Measurements from ENCODE around the gene CCDC107.

Gene CCDC107

DNA sequence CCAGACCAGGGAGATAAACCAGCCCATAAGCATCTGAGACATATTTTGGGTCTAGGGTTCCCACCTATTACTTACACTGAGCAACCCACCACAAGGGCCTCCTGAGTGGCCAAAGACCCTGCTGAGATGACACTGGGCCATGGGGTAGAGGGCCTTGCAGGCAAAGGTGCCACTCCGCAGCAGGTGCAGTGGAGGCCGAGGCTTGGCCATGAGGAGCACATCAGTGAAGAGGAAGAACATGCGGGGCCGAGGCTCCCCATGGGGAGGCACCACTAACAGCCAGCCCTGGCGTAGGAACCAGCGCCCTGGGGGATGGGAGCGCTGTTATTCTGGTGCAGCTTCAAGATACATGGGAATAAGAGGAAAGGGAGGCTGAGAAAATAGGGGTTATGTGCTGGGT lies 4.3 kb downstream of the CCDC107 start:
- DNase-seq, result no peak

DNA sequence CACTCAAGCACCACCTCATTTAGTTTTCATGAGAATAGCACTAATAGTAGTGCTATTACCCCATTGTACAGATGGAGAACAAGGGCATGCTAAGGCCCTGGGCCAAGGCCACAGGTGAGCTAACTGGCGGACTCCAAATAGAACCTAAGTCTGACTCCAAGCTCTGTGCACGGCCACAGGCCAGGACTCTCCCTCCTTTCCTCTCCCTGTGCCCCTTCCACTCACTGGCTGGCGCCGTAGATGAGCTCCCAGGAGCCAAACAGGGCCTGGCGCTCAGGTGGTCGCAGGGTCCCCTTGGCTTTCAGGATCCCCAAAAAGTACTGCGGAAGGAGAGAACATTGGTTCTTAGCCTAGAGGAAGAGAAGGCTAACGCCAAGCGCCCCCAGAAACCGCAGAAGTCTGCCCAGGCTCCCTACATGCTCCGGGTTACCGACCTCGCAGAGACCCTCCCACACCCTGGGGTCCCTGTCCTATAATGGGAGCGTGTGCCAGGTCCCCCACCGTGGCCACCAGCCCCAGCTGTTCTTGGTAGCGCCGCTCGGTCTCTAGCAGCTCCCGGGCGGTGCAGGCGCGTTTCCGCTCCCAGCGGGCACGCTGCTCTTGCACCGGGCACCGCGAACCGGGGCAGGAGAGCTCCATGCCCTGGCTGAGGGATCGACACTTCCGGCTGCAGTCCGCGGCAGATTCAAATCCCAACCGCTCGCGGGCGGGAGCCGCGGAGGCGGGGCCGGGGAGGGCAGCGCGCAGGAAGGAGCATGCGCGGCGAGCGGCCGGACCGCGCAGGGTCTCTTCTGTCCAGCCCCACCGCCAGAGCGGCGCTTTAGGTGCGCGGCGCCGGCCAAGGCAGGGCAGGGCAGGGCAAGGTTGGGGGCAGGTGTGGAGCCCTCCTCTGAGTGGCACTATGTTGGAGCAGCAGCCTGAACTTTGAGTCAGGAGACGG lies 6.7 kb downstream of the CCDC107 start, which contains the start of gene ARHGEF39:
Gene ARHGEF39 (minus strand): TSS at position 665 of the 940 bp plus-strand sequence. CDS start 26 bp downstream, at position 639.
- peak; percentile 83 for DNase-seq

DNA sequence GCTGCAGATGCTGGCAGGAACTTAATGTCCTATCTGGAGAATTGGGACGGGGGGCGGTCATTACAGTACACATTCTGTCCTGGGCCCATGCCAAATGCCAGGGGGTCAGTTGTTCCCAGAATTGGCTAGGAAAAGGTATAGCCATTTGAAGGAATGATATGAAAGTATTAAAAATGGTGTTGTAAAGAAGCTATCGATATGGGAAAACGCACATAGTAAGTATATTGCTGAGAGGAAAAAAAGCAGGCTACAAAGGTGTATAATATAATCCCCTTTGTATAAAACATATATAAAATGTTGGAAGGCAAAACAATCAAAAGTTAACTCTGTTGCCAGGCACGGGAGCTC lies 7.4 kb downstream of the CCDC107 start:
- no peak for DNase-seq

DNA sequence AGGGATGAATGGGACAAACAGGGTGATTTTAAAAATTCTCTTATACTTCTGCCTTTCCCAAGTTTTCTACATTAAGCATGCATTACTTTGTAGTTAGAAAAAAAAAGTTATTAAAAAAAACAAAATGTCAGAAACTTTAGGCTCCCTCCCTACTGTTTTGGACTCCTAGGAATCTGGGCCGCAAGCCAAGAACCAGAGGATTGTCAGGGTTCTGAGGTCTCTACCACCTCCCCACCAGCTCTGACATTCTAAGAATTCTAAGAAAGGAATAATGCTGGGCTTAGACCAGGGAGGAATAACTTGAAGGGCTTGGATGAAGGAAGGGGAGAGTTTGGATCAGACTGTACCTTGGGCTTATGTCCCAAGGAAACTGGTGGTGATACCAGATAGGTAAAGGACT lies 8.0 kb downstream of the CCDC107 start:
- DNase-seq, result no peak

DNA sequence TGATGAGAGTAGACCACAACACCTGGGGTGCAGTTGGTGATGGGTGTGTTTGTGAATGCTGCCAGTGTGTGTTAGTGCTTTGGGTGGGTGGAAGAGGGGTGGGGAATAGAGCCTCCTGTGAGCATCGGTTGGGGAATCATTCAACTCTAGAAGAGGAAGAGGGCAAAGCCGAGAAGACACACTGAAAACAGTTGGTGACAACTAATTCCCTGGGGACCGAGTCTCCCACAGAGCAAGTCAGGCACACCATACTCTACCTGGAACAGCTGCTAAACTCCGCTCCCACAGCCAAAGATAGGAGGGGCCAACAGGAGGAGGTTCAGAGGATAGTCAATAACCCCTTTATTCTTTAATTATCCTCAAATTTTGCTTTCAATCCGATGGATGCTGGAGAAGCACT lies 8.5 kb downstream of the CCDC107 start:
- no peak for DNase-seq

DNA sequence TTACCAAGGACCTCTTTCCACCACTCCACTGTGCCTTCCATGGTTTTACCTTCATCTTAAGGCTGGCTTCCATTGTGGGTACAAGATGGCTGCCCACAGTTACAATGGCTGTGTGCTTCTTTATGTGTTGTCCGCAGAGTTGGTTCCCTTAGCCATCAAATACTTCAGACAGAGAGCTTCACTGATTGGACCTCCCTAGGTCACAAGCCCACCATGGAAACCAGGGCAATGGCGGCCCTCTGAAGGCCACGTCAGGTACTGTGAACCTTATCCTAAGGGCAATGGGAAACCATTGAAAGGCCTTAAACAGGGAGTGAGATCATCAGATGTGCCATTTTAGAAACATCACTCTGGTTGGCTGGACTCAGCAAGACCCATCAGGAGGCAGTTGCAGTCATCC lies 9.8 kb downstream of the CCDC107 start:
- DNase-seq, result no peak

DNA sequence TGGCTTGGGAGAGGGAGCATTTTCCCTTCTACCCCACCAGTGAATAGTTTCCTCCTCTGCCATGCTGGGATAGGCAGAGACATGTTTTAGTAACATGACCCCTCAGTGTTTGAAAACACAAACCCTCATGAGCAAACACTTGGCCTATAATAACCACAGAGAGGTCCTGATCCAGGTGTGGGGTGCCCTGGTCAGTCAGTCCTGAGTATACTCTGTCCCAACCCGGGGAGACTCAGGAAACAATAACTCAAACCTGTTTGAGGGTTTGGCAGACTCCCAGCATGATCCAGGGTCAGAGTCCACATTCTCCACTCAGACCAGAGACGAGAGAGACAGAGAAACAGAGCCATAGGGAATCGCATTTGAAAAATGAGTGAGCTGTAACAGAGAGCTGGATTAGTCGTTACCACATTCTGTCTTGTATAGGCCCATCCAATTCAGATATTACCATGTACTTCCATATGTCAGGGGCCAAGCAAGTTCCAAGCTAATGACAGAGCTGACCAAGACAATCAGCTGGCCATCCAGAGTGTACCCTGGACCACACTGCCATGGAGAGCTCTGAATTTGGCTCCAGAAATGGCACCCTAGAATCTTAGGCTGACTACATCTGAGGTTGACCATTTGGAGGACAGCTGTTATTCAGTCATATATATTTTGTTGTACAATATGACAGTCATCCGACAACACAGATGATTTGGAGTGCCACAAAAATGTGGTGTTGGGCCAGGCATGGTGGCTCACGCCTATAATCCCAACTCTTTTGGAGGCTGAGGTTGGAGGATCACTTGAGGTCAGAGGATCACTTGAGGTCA lies 11.4 kb downstream of the CCDC107 start:
- DNase-seq, result no peak

DNA sequence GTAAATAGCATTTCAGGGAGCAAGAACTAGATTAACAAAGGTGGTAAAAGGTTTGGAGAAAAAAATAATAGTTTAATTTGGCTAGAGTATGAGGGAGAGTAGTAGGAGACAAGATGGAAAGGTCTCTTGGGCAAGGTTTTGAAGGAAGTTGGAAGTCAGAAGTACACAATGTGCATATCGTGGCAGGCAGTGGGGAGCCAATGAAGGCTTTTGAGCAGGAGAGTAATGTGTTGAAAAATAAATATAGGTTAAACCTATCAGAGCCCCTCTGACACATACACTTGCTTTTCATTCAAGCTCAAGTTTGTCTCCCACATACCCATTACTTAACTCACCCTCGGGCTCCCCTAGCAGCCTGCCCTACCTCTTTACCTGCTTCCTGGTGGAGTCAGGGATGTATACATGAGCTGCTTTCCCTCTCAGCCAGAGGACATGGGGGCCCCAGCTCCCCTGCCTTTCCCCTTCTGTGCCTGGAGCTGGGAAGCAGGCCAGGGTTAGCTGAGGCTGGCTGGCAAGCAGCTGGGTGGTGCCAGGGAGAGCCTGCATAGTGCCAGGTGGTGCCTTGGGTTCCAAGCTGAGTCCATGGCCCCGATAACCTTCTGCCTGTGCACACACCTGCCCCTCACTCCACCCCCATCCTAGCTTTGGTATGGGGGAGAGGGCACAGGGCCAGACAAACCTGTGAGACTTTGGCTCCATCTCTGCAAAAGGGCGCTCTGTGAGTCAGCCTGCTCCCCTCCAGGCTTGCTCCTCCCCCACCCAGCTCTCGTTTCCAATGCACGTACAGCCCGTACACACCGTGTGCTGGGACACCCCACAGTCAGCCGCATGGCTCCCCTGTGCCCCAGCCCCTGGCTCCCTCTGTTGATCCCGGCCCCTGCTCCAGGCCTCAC lies 15.3 kb downstream of the CCDC107 start, which contains the start of gene CA9:
Gene CA9 (plus strand): TSS at position 797 of the 893 bp plus-strand sequence. CDS start 32 bp downstream, at position 829.
- DNase-seq, result no peak

DNA sequence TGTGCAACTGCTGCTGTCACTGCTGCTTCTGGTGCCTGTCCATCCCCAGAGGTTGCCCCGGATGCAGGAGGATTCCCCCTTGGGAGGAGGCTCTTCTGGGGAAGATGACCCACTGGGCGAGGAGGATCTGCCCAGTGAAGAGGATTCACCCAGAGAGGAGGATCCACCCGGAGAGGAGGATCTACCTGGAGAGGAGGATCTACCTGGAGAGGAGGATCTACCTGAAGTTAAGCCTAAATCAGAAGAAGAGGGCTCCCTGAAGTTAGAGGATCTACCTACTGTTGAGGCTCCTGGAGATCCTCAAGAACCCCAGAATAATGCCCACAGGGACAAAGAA lies 15.9 kb downstream of the CCDC107 start:
- no peak for DNase-seq

DNA sequence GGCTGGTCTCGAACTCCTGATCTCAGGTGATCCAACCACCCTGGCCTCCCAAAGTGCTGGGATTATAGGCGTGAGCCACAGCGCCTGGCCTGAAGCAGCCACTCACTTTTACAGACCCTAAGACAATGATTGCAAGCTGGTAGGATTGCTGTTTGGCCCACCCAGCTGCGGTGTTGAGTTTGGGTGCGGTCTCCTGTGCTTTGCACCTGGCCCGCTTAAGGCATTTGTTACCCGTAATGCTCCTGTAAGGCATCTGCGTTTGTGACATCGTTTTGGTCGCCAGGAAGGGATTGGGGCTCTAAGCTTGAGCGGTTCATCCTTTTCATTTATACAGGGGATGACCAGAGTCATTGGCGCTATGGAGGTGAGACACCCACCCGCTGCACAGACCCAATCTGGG lies 17.1 kb downstream of the CCDC107 start:
- no peak for DNase-seq

DNA sequence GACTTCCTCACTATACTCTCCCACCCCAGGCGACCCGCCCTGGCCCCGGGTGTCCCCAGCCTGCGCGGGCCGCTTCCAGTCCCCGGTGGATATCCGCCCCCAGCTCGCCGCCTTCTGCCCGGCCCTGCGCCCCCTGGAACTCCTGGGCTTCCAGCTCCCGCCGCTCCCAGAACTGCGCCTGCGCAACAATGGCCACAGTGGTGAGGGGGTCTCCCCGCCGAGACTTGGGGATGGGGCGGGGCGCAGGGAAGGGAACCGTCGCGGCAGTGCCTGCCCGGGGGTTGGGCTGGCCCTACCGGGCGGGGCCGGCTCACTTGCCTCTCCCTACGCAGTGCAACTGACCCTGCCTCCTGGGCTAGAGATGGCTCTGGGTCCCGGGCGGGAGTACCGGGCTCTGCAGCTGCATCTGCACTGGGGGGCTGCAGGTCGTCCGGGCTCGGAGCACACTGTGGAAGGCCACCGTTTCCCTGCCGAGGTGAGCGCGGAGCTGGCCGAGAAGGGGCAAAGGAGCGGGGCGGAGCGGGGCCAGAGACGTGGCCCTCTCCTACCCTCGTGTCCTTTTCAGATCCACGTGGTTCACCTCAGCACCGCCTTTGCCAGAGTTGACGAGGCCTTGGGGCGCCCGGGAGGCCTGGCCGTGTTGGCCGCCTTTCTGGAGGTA lies 17.8 kb downstream of the CCDC107 start:
- DNase-seq, result peak; percentile 47

DNA sequence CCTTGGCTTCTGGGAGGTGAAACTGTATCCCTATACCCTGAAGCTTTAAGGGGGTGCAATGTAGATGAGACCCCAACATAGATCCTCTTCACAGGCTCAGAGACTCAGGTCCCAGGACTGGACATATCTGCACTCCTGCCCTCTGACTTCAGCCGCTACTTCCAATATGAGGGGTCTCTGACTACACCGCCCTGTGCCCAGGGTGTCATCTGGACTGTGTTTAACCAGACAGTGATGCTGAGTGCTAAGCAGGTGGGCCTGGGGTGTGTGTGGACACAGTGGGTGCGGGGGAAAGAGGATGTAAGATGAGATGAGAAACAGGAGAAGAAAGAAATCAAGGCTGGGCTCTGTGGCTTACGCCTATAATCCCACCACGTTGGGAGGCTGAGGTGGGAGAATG lies 21.0 kb downstream of the CCDC107 start:
- DNase-seq, result no peak

DNA sequence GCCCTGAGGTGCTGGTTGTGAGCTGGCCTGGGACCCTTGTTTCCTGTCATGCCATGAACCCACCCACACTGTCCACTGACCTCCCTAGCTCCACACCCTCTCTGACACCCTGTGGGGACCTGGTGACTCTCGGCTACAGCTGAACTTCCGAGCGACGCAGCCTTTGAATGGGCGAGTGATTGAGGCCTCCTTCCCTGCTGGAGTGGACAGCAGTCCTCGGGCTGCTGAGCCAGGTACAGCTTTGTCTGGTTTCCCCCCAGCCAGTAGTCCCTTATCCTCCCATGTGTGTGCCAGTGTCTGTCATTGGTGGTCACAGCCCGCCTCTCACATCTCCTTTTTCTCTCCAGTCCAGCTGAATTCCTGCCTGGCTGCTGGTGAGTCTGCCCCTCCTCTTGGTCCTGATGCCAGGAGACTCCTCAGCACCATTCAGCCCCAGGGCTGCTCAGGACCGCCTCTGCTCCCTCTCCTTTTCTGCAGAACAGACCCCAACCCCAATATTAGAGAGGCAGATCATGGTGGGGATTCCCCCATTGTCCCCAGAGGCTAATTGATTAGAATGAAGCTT lies 21.8 kb downstream of the CCDC107 start:
- no peak for DNase-seq

DNA sequence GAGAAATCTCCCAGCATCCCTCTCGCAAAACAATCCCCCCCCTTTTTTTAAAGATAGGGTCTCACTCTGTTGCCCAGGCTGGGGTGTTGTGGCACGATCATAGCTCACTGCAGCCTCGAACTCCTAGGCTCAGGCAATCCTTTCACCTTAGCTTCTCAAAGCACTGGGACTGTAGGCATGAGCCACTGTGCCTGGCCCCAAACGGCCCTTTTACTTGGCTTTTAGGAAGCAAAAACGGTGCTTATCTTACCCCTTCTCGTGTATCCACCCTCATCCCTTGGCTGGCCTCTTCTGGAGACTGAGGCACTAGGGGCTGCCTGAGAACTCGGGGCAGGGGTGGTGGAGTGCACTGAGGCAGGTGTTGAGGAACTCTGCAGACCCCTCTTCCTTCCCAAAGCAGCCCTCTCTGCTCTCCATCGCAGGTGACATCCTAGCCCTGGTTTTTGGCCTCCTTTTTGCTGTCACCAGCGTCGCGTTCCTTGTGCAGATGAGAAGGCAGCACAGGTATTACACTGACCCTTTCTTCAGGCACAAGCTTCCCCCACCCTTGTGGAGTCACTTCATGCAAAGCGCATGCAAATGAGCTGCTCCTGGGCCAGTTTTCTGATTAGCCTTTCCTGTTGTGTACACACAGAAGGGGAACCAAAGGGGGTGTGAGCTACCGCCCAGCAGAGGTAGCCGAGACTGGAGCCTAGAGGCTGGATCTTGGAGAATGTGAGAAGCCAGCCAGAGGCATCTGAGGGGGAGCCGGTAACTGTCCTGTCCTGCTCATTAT lies 22.4 kb downstream of the CCDC107 start:
- no peak for DNase-seq

DNA sequence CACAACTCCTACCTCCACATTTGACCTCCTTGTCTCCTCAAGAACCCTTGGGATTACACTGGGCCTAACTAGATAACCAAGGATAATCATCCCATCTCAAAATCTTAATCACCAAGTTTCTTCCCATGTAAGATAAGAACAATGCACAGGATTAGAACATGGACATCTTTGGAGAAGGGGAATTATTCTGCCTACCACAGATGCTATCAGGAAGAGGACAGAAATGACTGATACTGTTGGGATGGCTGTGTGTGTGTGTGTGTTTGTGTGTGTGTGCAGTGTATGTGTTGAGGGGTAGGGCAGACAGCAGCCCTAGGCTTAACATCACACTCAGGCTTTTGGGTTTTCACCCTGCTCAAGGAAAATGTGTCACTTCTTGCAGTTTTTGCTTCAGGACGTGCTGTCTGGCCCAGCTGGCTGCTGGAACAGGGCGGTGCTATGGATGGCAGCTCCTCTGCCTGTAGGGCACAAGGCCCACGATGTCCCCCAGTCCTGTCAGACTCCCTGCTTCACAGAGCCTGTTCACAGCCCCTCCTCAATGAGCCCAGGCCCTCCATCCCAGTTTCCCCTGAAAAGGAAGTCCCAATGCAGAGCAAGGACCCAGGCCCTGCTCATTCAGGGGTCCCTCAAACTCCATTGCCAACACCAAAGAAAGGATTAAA lies 23.4 kb downstream of the CCDC107 start:
- no peak for DNase-seq

DNA sequence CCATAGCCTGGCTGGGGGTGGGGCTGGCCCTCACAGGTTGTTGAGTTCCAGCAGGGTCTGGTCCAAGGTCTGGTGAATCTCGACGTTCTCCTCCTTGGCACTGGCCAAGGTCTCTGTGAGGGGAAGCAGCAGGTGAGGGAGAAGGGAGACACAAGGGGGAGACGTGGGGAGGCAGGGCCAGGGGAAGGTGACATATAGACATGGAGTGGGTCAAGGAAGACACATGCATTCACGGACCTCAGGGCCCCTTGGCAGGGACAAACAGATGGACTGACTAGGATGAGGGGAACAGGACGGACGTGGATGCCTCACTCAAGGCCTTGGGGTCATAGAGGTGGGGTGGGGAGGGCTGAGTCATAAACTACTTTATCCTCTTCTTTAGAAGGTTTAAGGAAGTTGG lies 24.0 kb downstream of the CCDC107 start:
- DNase-seq, result no peak

DNA sequence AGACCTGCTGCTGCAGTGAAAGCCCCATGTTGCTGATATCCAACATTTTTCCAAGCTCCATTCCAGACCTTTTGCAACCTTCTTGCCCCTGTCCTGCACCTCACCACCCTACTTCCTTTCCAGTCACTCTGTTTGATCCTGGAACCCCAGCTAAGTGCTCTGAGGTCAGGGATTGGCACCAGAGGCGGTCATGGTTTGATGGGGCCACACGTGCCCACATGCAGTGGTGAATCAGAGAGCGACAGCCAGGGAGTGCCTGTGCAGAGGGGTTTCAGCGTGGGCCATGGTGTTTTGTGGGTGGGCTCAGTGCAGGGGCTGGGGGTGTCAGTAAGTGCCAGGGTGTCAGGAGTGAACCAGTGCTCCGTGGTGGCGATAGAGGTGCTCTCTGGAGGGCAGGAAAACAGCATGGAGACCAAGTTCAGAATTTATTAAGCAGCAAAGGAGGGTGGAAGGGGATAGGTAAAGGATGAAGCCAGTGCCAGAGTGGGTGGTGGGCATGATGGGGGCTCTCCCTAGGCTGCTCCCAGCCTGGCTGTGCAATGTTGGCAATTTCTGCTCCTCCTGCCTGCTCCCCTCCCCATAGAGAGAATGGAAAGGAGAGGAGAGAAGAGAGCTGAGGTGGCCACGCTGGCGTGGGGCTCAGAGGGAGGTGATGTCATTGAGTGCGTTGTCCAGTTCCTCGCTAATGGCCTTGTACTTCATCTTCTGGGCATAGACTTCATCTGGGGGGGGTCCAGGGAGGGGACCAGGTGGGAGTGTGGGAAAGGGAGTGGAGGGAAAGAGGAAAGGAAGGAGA lies 24.6 kb downstream of the CCDC107 start:
- no peak for DNase-seq

DNA sequence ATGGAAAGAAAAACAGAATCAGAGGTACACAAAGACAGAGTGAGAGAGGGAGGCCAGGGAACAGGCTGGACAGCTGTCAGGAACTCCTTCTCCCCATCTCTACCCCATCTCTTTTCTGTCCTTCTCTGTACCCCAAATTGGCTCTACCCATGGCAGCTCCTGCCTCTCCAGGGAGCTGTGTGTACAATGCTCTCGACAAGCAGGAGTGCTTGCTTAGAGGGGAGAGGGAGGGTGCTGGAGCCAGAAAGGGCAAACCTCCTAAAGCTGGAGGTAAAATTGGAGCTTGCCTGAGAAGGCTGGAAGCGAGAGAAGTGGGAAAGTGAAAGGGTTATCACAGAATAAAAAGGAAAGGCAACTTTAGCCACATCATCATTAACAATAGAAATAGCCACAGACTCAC lies 25.2 kb downstream of the CCDC107 start:
- DNase-seq, result no peak

DNA sequence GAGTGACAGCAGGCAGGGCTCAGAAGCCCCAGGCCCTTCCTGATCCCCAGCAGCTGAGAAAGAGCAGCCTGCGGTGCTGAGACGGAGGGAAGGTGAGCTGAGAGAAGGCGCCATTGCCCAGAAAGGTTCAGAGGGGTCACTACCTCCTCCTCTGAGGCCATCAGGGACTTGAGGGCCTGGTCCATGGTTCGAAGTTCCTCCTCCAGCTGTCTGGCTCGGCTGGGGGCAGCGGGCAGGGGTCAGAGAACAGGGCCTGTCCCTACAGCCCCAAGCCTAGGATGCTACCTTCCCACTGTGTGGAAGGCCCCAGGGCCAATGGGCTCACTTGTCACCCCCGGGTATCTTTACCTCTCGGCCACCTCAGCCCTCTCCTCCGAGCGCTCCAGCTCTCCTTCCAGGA lies 26.8 kb downstream of the CCDC107 start:
- DNase-seq, result no peak

DNA sequence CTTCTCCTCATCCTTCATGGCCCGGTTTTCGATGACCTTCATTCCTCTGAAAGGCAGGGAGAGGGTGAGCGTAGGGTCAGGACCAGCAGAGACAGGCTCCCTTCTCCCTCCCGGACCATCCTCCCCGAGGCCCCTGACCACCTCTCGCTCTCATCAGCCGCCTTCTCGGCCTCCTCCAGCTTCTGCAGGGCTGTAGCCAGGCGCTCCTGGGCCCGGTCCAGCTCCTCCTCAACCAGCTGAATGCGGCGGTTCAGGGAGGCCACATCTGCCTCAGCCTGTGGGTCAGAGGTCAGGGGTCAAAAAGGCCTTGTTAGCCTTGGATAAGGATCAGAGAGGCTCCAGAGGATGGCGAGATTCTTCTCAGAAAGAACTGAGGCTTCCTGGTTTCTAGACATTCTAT lies 27.4 kb downstream of the CCDC107 start:
- DNase-seq, result no peak

Measured in activated CD4-positive, alpha-beta T cell treated with anti-CD3 and anti-CD28 coated beads for 48 hours (primary cell).